GM19452 (cell line): ENCODE data around the gene APOL2.
"Not testable (repeated sequence)": the region's sequence is repeated elsewhere in the genome, so short reads cannot be mapped to it uniquely, and the experiment has no call there.

Experiments used
- ATAC-seq: cut with Tn5 transposase; IDR thresholded peaks from one replicate; pipeline ENCODE4 v1.9.1; 2021; ENCODE audit not compliant: unreplicated experiment

Gene APOL2

GRCh38 chr22:36201630-36202319 lies 37.6 kb downstream of the APOL2 start, which contains the start of gene APOL4:
Gene APOL4 (minus strand): TSS chr22:36201809. CDS start chr22:36201734, 75 bp downstream.
- ATAC-seq: no peak

DNA sequence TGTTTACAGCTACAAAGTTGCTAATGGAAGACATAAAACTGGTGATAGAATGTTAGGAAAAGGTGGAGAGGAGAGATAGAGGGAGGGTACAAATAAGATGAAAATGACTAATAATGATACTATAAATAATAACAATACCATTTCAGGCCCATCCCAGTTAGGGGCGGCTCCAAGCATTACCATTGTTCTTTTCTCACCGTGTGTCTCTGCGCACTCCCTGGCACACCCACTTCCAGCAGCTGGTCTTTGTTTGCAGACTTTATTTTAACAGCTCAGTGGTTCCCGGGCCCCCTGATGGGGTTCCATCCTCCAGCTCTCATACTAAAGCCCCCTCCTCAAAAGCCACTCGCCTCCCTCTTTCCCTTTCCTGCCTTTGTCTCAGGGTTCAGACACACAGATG lies 38.3 kb downstream of the APOL2 start:
- not testable (repeated sequence) for ATAC-seq

DNA sequence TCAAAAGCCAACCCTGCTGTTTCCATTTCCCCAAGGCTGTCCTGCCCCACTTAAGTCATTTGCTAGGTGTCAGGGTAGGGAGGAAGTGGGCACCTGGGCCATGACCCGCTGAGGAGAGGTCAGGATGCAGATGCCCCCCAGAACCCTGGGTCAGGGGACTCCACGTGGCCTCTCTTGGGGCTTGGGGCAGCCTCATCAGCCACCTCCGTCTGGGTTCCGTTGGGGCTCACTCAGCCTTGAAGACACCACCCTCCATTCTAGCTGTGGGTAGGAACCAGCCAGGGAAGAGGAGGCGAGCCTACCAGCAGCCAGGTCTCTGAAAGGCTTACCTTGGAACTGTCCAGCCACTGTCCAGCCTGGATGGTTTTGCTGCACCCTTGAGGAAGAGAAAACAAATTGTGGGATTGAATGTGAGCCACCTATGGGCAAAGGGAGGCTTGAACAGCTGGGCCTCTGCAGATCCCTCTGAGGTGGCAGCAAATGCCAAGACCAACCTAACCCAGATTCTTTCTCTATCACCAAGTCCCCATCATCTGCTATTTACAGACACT lies 40.3 kb downstream of the APOL2 start:
- no peak for ATAC-seq

- no peak for ATAC-seq
These were observed 40.8 kb downstream of the APOL2 start for GRCh38 chr22:36198536-36198935.

DNA sequence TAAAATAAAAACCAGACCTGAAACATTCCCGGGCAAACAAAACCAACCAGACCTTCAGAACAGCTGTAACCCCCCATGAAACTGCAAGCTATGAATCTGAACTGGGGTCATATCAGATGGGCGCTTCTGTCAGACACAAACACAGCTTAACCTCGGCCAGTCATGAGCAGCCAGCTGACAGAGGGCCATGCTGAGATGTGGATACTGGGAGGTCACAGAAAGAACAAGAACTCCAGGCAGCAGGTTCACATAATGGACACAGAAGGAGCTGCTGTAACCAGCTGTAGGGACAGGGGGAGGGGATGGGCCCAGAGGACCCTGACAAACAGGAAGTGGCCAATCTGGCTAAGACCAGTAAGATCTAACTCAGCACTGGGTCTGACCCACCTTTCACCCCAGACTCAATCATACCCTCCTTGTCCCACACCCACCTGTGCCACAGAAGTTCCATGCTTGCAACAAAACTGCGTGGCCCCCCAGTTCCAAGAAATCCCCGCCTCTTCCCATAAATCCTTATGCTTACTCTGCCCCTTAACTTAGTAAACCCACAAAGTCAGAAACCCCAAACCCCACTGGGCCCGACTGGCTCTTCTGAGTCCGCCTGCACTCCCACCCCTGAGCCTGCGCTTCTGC lies 41.7 kb downstream of the APOL2 start:
- ATAC-seq: no peak

DNA sequence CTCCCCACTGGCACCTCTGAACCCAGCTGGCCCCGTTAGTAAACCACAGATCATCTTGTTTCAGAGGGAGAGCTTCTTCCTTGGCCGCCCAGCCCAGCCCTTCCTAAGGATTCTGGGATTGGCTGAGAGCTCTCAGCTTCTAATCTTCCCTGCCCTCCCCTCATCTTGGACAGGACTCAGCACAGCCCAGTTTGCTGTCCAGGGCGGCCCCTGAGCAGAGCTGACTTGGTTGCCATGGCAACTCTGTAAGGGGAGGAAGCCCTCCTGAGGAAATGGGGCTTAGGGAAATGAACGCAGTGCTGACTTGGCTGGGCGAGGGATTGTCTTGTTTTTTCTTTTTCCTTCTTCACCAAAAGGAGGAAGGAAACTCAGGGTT lies 42.3 kb downstream of the APOL2 start:
- ATAC-seq: no peak

GRCh38 chr22:36196254-36197064 lies 42.9 kb downstream of the APOL2 start:
- ATAC-seq: no peak

DNA sequence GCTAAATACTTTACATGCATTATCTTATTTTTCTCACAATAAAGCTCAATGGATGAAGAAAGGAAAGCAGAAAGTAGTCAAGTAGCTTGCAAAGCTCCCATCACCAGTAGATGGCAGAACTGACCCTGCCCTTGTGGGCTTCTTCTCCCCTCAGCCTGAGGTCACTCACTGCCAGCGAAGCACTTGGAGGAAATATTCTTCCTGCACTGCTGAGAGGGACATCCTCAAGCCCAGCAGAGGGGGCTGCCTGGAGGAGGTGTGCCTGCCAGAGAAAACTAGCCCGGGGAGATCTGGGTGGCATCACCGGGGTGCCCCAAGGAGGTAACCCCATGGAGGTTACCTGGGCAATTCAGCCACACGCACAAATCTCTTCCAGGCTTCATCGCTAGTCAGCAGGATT lies 44.4 kb downstream of the APOL2 start:
- ATAC-seq: no peak

- no peak for ATAC-seq
These were observed 44.9 kb downstream of the APOL2 start for GRCh38 chr22:36194385-36194784.

DNA sequence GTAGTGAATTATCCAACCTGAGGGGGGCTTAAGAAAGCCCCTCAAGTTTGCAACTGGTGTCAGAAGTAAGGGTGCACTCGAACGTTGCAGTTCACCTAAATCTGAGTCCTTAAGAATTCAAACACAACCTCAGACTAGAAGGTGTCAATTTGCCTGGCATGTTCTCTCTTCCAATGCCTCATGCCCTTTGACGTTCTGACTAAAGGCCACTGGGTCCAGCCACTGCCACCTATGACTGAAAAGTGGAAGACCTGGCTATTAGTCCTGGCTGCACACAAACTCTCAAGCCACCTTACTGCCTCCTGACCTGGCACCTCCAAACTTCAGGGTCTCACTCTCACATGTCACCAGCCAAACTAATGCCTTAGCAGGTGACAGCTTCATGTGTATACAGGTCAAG lies 45.8 kb downstream of the APOL2 start:
- ATAC-seq: no peak

DNA sequence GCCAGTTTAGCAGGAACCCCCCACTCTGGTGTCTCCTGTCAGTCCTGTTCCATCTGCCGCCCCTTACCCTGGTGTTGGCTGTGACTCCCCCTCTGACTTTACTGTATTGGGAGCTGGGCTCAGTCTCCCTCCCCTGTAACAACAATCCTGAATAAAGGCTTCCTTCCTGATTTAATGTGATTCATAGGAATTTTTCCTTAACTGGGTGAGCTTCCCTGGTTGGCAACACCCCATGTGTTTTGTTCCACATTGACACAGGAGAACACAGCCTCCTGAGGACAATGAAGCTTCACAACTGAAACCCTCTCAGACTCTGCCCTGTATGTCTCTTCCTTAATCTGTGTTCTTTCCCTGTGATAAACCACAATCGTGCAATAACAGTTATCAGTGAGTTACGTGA lies 46.2 kb downstream of the APOL2 start:
- no peak for ATAC-seq

GRCh38 chr22:36192542-36192941 lies 46.8 kb downstream of the APOL2 start:
- no peak for ATAC-seq

DNA sequence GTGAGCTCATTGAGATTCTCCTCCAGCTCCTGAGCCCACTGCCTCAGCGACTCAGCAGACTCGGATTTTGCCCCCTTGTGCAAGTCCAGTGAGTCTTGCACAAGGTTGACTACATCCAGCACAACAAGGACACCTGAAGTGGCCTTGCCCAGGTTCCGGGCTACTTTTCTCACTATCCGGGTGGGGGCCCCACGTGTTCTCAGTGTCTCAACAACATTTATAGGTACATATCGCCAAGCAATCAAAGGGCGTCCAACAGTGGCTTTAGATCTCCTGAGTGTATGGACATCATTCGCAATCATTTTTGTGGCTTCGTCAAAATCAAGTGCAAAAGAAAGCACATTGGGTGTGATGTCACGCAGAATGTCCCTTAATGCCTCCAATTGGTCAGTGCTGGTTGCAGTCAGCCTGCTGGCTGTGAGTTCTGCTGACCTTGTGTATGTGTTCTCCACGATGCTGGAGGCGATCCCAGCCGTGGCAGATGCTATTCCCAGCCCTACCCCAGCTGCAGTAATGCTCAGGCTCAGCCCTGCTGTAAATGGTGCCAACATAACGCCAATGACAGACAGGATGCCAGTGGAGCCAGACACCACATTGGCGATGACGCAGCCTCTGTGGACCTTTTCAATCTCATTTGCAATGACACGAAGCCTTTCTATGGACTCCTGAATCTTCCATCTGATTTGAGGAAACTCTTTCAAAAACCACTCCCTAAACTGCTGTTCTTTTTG lies 48.1 kb downstream of the APOL2 start:
- ATAC-seq: no peak

- ATAC-seq: not testable (repeated sequence)
These were observed 51.5 kb downstream of the APOL2 start for GRCh38 chr22:36187862-36188261.

GRCh38 chr22:36185828-36186624 lies 53.3 kb downstream of the APOL2 start:
- ATAC-seq: no peak

DNA sequence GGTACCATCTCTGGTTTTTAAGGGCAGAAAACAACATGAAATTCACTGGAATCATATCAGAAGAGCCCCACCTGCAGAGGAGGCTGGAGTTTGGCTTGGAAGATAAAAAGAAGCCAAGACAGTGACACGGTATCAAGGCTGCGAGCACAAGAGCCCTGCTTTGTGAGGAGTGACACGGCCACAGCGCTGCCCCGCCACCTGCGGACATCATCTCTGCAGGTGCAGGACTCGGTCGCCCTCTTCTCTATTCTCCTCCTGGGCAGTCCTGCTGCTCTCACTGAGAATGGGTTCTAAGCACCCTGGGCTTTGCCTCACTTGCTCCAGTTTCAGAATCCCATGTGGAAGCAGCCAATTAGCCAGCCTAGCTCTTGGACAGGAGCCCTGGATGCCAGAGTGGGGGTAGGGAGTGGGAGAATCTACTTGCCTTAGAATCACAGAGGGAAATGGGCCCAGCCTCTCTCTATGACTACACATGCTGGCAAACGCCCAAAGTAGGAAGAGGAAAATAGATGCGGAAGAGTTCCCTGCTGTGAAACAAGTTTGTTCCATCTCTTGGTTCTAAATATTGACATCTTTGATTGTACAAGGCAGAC lies 54.8 kb downstream of the APOL2 start:
- no peak for ATAC-seq

DNA sequence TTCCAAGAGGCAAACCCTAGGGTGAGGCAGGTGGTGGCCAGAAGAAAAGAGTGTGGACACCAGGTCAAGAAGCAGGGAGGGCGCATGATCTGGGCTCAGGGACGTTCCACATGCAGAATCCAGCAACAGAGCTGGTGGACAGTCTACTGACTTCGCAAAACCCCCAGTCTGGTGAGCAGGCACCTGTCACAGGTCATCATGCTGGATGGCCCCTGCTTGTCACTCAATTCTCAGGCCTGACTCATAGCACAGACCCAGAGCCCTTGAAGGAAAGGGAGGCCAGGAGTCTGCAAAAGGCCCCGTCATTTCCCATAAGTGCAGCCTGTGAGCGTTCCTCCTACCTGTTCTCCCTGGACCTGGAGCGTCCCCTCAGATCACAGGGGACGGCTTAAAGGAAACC lies 55.9 kb downstream of the APOL2 start:
- ATAC-seq: no peak

DNA sequence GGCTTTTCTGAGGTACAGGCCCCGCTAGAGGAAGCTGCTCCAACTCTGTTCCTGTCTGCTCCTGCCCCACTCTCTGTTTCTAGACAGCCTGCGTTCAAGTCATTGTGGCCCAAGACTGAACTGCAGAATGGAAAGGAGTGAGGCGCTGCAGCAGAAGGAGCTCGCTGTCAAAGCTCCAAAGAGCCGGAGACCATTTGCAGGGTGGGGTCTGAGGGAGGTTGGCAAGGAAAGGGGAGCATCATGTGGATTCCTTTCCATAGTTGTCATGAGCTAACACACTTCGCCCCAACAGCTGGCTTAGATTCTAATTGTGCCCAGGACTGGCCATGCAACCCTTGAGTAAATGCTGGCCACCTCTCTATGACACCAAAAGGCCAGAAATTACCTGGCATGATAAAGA lies 56.5 kb downstream of the APOL2 start:
- ATAC-seq: no peak

DNA sequence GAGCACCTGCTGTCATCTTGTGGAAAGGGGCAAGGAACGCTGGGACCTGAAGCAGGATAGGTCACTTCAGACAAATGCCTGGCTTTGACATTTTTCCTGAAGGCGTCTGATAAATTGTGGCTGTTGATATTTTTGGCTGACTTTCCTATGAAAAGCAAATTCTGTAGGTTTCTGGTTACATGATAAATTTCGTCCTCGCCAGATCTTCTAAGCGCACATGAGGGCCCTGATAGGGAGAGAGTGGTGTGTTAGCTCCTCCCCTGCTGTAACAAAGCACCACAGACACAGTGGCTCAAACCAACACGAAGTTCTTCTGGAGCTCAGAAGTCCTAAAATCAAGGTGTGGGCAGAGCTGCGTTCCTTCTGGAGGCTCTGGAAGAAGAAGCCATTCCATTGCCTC lies 57.3 kb downstream of the APOL2 start:
- ATAC-seq: no peak

GRCh38 chr22:36180928-36181327 lies 58.4 kb downstream of the APOL2 start:
- ATAC-seq: no peak
